GM10266 (cell line): ENCODE measurements around the gene PIGO.
A peak's percentile ranks its signal among the peaks of the same experiment; 100 is the strongest.

Experiments
- DNase-seq: peaks from one replicate; pipeline ENCODE4 v3.0.0; 2012; ENCODE audit errors: extremely low spot score
- TF ChIP-seq, protein P1 (sequence below): IDR thresholded peaks from 2 replicates; pipeline ENCODE4 v1.5.1; 2012; ENCODE audit warnings: mild to moderate bottlenecking, low read depth; ENCODE audit not compliant: control insufficient read depth, insufficient read depth; ENCODE audit errors: missing control alignments

Gene PIGO

DNA sequence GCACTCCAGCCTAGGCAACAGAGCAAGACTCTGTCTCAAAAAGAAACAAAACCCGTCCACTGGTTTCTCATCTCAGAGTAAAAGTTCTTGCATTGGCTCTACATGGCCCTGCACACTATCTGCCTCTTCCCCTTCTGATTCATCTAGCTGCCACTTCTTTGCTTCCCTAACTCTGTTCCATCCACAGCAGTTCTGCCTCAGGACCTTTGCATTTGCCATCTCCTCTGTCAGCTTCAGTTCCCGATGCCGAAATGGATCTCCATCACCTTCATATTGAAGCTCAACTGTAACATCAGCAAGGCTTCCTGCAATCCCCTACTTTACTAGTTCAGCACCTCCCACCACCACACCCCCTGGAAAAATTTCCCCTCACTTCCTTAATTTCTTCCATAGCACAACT, 1.2 kb upstream of the PIGO start:
- no peak for DNase-seq
- TF ChIP-seq, protein P1, sequence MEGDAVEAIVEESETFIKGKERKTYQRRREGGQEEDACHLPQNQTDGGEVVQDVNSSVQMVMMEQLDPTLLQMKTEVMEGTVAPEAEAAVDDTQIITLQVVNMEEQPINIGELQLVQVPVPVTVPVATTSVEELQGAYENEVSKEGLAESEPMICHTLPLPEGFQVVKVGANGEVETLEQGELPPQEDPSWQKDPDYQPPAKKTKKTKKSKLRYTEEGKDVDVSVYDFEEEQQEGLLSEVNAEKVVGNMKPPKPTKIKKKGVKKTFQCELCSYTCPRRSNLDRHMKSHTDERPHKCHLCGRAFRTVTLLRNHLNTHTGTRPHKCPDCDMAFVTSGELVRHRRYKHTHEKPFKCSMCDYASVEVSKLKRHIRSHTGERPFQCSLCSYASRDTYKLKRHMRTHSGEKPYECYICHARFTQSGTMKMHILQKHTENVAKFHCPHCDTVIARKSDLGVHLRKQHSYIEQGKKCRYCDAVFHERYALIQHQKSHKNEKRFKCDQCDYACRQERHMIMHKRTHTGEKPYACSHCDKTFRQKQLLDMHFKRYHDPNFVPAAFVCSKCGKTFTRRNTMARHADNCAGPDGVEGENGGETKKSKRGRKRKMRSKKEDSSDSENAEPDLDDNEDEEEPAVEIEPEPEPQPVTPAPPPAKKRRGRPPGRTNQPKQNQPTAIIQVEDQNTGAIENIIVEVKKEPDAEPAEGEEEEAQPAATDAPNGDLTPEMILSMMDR: no peak

DNA sequence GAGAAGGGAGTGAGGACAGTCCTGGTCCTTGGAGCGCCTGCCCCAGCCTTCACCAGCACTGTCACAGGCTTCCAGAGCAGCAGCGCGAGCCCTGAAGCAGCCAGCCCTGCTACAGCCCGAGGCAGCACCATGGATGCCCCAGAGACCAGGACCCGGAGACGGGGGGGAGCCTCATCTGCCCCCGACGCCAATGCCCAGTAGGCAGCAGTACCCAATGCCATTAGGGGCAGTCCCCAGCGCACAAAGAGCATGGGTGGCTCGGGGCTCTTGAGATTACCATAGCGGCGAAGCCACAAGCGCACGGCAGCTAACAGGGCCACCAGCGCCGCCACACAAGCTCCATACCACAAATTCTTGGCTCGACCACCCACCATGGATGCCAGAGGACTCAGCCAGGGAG, 4.9 kb downstream of the PIGO start:
- DNase-seq: no peak
- TF ChIP-seq, protein P1: no peak

DNA sequence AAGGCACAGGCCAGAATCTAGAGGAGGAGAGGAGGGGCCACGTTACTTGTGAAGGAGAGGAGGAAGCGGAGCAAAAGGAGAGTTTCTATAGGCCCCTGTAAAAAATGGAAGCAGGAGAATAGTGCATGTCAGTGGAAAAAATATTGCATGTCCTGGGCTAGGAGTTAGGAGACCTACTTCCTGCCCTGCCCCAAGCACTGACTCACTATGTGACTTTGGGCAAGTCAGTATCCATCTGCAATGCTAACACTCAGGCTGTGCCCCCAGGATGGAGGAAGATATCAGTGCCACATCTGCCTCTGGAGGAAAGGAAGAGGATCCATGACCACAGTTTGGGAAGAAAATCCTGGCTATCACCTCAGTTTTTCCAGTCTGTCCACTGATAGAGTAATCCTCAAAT, 7.0 kb downstream of the PIGO start:
- no peak for DNase-seq
- TF ChIP-seq, protein P1: no peak

DNA sequence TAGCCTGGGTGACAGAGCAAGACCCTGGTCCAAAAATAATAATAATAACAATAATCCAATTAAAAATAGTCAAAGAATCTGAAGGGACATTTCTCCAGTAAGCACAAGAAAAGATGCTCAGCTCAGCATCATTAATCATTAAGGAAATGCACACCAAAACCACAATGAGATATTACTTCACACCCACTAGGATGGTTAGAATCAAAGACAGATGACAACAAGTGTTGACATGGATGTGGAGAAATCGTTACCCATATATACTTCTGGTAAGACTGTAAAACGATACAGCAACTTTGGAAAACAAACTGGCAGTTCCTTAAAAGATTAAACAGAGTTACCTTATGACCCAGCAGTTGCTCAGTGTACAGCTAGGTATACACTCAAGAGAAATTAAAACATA, 11.3 kb downstream of the PIGO start:
- TF ChIP-seq, protein P1: no peak
- DNase-seq: no peak

DNA sequence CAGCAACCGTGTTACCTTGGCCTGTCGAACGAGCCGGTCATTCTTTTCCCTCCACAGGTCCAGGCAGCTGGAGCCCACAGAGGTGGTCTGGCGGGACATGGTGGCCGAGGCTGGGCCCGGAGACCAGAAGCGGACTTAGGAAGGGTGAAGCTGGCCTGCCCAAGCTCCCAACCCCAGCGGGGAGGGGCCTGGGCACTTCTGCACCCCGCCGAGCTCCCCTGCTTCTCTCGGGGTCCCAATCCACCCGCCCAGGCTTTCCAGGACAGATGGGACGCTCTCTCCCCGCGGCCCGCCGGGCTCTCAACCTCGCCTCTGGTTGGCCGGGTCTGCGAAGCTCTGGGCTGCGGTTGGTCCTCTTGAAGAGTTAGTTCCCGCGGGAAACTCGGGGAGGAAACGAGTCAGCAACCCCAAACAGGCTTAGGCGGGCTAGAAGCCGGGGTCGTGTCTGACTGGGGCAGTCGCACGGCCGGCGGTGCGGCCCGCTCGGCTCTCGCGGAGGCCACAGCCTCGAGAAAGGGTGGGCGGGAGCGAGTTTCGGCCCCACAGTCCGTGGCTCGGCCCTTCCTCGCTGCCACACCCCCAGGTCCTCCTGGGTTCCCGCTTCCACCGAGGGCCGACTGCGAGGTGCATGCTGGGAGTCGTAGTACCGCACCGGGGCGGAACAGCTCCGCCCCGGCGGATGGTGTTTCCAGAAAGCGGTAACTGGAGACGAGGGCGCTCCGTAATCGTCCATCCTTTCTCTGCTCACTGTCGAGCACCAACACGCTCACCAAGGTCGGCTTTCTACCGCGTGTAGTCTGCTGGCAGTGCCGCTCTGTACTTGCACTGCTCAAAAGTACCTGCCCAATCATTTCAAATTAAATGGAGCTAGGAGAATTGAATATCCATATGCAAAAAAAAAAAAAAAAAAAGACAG, 16.7 kb downstream of the PIGO start, which contains the start of gene FANCG:
FANCG (minus strand) TSS at position 517 of the 916 bp plus-strand sequence; CDS start at position 99, 418 bp downstream.
- DNase-seq: peak; percentile 89
- TF ChIP-seq, protein P1: no peak

DNA sequence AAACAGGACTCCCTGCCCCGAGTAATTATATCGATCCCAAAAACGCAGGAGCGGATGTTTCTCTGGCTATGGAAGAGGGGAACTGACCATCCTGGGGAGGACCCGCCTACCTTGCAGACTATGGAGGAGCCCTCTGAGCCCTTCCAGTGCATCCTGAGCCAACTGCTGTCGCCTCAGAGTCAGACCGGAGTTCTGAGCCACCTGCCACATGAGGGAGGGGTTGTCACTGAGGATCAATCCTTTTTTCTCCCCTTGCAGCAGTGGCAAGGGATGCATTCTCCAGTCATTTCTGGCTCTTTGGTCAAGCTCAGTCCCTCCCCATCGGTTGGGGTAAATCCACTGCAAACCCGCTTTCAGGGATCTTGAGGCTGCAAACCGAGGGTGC, 17.4 kb downstream of the PIGO start:
- no peak for DNase-seq
- TF ChIP-seq, protein P1: no peak

DNA sequence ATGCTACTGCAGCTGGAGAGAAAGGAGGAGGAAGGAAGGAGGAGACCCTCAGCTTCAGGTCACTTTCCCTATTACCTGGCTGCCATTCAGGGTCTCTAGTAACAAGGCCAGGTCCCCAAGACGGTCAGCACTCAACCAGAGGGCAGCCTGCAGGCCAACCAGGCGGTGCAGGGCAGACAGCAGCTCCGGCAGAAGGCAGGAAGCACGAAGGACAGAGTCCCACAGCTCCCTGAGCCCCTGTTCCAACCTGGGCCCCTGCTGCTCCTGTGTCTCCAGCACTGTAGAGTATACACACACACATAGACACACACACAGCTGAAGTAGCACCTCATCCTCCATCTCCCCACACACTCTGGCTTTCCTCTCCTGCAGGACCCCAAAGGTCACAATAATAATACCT, 18.3 kb downstream of the PIGO start:
- TF ChIP-seq, protein P1: no peak

More for the DNA sequence above, 18.3 kb downstream of the PIGO start:
- no peak for DNase-seq
